HuH-7 (cell line): ENCODE results near the gene KCNJ10.

Source experiments
- DNase-seq: peaks from one replicate; pipeline ENCODE4 v3.0.0; 2011; ENCODE audit warnings: low spot score

The KCNJ10 gene

GRCh38 chr1:160098852-160099561 is 29.0 kb upstream of the KCNJ10 start:
- DNase-seq = peak; percentile 92

- peak; percentile 93 for DNase-seq
Measured at GRCh38 chr1:160097911-160098851, 28.2 kb upstream of the KCNJ10 start, which contains the start of gene IGSF8. TSS of gene IGSF8 (minus strand) at chr1:160098619. CDS start at chr1:160098472, 147 bp downstream.

DNA sequence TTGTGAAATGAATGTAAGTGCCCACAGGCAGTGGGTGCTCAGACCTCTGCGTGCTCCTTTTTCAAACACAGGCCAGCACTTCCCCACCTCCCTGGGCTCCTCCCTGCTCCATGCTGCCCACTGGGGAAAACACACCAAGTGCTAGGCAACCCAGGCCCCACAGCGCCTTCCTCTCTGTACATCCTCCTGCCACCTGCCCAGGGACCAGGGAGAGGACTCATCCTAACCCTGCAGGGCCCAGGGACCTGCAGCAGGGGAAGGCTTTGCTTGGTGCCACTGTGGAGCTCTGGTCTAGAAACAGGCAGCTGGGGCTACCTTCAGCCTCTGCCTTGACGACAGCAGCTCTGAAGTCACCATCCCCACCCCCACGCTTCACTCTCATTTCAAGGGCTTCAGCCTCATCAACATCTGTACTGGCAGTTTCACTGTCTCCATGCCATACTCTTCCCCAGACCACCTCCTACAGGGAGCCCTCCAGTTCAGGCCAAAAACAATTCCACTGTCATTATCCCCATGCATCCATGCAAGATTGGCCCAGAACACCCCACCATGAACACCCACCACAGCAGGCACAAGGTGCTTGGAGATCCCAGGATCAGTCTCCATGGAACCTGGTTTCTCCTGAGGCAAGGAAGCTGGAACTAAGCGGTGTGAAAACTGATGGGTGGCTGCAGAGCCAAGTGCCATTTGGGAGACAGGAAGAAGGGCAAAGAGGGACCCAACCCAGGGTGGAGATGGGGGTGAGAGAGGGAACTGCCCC is 27.4 kb upstream of the KCNJ10 start:
- DNase-seq = no peak

DNA sequence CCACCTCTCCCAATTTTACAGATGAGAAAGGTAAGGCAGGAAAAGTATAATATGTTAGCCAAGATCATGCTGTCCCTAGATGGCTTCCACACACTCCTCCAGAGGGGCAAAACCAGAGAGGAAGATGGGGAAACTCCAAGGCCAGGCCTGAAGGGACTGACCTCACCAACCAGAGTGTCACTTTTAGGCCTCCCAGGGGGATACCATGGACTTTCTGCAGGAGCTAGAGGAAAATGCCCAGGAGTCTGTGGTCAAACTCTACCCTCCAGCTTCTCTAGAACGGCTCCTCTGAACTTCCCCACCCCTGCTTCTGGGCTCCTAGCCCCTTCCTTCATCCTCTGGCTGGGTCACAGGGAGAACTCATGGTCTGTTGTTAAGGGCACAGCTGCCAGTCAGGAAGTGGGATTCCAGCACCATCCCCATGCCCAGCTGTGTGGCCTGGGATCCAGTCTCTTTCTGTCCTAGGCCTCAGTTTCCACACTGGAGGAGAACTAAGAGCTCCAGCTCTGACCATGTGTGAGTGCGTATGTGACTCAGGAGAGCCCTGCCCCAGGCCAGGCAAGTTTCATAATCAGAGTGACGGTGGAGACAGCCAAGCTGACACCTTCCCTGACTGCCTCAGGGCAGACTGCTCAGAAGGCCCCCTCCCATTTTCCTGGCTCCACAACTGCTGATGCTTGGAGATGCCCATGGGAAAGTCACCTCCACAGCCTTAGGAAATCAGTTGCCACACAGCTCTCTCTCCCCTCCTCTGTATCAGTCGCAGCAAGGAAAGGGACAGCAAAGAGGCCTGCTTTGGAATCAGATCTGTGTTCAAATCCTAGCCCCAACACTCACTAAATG is 26.5 kb upstream of the KCNJ10 start:
- DNase-seq = no peak

GRCh38 chr1:160095382-160096105 is 25.6 kb upstream of the KCNJ10 start:
- DNase-seq = no peak

GRCh38 chr1:160094806-160095205 is 24.8 kb upstream of the KCNJ10 start:
- DNase-seq = no peak

GRCh38 chr1:160094291-160094625 is 24.3 kb upstream of the KCNJ10 start:
- DNase-seq = no peak

DNA sequence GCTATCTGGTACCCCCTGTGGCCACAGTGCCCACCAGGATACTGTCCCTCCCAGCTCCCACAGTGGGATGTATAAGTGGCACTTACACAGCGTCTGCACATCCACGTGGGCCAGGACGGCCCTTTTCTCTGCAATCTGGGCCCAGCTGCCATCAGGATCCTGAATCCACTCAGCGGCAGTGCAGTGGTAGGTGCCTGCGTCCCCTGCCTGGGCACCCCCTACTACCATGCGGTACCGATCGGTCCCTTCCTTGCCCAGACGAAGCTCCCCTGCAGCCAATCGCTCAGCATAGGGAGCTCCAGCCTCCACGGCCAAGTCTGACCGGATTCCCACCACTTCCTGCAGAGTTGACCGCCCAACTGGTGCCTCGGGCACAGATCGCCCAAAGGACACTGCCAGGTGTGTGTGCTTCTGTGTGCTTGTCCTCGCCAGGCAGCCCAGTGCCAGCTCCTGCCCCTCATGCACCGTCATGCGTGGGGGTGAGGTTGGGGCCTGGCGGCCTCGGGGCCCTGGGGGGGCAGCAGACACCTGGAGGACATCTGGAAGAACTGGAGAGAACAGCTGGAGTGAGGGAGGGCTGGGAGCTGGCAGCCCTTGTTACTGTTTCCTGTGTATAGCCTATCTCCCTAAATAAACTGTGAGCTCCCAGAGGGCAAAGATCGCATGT is 23.8 kb upstream of the KCNJ10 start:
- no peak for DNase-seq

GRCh38 chr1:160093069-160093395 is 23.1 kb upstream of the KCNJ10 start:
- no peak for DNase-seq

GRCh38 chr1:160092366-160093068 is 22.6 kb upstream of the KCNJ10 start:
- DNase-seq = no peak

DNA sequence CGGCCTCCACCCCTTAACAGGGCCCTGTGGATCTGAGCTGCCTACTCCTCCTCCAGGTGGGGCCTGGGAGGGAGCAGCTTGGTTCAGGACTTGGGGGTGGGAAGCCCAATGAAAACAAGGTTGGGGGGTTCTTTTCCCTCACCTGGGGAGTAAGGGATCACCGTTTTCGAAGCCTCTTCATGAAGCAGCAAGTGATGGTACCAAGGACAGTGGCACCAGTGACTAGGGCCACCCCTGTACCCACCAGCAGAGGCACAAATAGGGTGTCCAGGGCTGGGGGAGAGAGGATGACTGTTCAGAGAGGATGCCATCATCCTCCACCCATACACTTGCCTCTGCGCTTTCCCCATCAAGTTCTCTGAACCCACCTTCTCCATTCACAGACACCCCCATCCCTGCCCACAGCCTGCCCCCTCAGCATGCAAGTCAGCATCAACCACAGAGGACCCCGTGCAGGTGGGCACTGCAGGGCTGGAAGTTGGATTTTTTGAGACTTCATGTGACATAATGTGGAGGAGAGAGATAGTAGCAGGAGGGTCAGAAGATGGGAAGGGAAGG is 21.8 kb upstream of the KCNJ10 start:
- no peak for DNase-seq

- DNase-seq = no peak
Measured at GRCh38 chr1:160090760-160091159, 20.8 kb upstream of the KCNJ10 start.

DNA sequence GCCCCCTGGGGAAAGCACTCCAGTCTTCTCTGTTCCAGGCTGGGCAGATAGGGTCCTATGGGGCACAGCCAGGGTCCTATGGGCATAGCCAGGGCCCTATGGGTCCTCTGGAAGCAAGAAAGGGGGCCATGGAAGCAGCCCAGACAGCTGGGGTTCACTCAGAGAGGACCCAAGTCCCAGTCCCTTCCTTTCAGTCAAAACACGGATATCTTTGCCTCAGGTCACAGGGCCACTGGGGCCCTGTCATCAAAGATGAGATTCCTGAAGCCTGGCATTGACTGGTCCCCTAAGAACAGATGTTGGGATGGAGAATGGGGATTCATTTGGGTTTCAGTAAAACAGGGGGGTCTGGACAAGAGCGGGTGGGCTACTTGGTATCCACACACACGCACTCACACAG is 19.9 kb upstream of the KCNJ10 start:
- no peak for DNase-seq

- no peak for DNase-seq
Measured at GRCh38 chr1:160087118-160087662, 17.2 kb upstream of the KCNJ10 start.

- DNase-seq = no peak
Measured at GRCh38 chr1:160086456-160086892, 16.5 kb upstream of the KCNJ10 start.

GRCh38 chr1:160085686-160086455 is 15.9 kb upstream of the KCNJ10 start:
- DNase-seq = peak; percentile 98

- DNase-seq = no peak
Measured at GRCh38 chr1:160084771-160085321, 14.9 kb upstream of the KCNJ10 start.
